ENCODE measurements around the gene ICA1L.

ICA1L gene

GRCh38 chr2:202842690-202843089 lies 28.9 kb downstream of the ICA1L start:
- no peak for DNase-seq (ENCODE audit: low read depth)
- TF ChIP-seq, protein P1, sequence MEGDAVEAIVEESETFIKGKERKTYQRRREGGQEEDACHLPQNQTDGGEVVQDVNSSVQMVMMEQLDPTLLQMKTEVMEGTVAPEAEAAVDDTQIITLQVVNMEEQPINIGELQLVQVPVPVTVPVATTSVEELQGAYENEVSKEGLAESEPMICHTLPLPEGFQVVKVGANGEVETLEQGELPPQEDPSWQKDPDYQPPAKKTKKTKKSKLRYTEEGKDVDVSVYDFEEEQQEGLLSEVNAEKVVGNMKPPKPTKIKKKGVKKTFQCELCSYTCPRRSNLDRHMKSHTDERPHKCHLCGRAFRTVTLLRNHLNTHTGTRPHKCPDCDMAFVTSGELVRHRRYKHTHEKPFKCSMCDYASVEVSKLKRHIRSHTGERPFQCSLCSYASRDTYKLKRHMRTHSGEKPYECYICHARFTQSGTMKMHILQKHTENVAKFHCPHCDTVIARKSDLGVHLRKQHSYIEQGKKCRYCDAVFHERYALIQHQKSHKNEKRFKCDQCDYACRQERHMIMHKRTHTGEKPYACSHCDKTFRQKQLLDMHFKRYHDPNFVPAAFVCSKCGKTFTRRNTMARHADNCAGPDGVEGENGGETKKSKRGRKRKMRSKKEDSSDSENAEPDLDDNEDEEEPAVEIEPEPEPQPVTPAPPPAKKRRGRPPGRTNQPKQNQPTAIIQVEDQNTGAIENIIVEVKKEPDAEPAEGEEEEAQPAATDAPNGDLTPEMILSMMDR (IDR thresholded peaks at IDR 0.05; ENCODE audit: low read length, missing control alignments) = no peak

GRCh38 chr2:202841090-202841867 lies 30.3 kb downstream of the ICA1L start:
- TF ChIP-seq, protein P1 (IDR thresholded peaks at IDR 0.05; ENCODE audit: low read length, missing control alignments) = no peak
- no peak overlapping the region for H3K4me3 ChIP-seq (replicated peaks; ENCODE audit: low read depth, low read length)
- no peak for DNase-seq (ENCODE audit: low read depth)

More at GRCh38 chr2:202842690-202843089, 28.9 kb downstream of the ICA1L start:
- no peak overlapping the region for H3K4me3 ChIP-seq (replicated peaks; ENCODE audit: low read depth, low read length)

DNA sequence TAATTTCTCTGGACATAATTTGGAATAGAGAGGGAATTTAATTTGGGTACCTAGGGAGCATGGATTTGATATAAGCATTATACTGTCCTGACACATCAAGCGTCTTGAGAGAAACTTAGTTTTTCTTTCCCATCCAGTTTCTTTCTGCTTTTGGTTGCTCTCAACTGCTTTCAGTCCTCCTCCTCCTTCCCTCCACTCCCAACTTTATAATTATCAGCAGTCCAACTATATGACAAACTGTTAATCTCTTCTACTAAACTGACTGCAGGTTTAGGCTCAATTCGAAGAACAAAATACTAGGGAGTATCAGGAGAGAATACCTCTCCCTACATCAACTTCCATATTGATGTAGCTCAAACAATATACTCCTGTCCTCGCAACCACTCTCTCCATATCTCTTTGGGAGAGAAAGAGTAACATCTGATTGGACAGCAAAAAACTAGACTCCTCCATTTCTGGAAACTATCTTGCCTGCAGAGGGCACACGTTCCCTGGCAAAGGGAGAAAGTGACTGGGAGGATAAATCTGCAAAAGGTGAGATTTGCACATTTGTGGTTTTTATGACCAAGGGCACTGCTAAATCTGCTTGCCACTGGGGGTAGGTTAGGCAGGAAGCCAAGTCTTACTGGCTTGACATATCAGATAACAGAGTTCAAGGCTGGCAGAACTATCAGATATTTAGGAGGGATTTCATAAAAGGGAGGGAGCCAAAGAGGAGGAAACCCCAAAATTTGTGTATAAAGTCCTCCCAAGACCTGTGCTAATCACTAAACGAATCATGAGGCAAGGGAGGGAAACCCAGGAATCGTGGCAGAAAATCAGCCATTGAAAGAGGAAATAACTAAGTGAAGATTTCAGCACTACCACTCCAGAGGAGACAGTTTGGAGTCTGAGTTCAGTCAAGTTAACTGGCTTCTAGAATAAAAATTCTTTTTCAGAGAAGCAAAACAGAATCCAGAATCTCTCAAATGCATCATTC lies 40.0 kb downstream of the ICA1L start:
- peak; percentile 76 for DNase-seq (ENCODE audit: low read depth)
- TF ChIP-seq, protein P1 (IDR thresholded peaks at IDR 0.05; ENCODE audit: low read length, missing control alignments) = peak; percentile 88
- no peak overlapping the region for H3K4me3 ChIP-seq (replicated peaks; ENCODE audit: low read depth, low read length)

DNA sequence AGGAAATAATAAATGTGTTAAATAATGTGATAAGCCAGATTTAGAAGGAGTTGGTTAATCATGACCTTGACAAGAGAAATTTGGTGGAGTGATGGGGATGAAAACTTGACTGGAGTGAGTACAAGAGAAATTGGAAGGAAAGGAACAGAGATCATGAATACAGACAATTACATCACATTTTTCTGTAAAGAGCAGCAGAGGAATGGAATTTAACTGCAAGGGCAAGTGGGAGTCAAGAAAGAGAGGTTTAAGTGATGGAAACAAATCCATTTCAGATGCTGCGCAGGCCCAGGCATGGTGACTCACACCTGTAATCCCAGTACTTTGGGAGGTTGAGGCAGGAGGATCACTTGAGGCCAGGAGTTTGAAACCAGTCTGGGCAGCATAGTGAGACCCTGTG lies 46.7 kb downstream of the ICA1L start:
- DNase-seq (ENCODE audit: low read depth) = no peak
- H3K4me3 ChIP-seq (replicated peaks; ENCODE audit: low read depth, low read length) = no peak overlapping the region
- TF ChIP-seq, protein P1 (IDR thresholded peaks at IDR 0.05; ENCODE audit: low read length, missing control alignments) = no peak

DNA sequence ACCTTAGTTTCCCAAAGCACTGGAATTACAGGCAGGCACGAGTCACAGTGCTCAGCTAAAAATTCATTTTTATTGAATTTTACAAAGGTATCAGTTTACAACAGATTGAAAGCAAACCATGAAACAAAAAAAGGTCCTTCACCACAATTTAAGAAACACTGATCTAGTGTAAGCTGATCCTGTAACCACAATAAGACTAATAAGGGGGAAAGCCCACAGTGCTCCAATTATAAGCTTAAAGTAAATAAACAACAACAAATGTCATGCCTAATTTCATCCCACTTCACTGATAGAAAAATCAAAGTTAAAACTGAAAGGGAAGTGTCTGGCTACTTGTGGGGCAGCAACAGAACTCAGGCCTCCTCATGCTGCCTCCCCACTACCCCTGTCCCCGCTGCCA lies 49.2 kb downstream of the ICA1L start:
- TF ChIP-seq, protein P1 (IDR thresholded peaks at IDR 0.05; ENCODE audit: low read length, missing control alignments) = no peak
- no peak for DNase-seq (ENCODE audit: low read depth)
- H3K4me3 ChIP-seq (replicated peaks; ENCODE audit: low read depth, low read length) = no peak overlapping the region

GRCh38 chr2:202821206-202822160 lies 50.1 kb downstream of the ICA1L start:
- H3K4me3 ChIP-seq (replicated peaks; ENCODE audit: low read depth, low read length) = no peak overlapping the region
- TF ChIP-seq, protein P1 (IDR thresholded peaks at IDR 0.05; ENCODE audit: low read length, missing control alignments) = no peak
- no peak for DNase-seq (ENCODE audit: low read depth)
